Activated CD8-positive, alpha-beta memory T cell treated with anti-CD3 and anti-CD28 coated beads, Interleukin-2, amount 50 U/mL, for 1 hour (primary cell): Measurements from ENCODE around the gene EFTUD2.

Experiments
- DNase-seq: peaks from one replicate; pipeline ENCODE4 v3.0.0-alpha.2; 2020; ENCODE audit errors: extremely low read depth

The EFTUD2 gene

DNA sequence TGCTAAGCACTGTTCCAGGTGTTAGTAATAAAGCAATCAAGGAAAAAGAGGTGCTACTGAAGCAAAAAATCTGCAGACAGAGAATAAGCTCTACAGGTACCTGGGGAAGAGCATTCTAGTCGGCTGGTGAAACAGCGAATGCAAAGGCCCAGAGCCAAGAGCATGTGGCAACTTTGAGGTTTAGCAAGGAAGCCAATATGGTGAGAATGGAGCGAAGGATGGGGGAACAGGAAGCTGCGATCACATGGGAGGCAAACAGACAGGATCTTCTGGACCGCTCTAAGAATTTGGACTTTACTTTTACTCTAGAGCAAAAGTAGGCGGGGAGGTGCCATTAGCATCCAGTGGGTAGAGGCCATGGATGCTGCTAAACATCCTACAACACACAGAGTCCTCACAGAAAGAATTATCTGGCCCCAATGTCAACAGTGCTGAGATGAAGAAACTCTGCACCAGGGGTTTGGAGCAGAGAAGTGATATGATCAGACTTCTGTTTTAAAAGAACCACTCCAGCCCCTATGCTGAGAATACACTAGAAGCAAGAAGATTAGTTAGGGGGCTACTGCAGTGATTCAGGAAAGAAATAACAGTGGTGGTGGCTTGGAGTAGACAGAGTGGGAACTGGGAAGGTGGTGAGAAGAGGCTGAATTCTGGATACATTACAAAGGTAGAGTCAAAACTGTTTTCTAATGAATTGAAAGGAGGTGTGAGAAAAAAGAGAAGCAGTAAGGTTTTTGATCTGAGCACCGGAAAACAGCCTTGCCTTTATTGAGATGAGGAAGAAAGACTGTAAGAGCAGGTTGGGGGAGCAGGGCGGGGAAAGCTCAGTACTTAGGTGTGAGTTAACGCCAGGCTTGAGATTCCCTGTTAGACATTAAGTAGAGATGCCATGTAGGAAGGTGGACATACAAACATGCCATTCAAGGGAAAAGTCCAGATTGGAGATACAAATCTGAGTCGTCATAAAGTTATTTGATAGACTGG, 11.0 kb downstream of the EFTUD2 start:
- DNase-seq = no peak

- no peak for DNase-seq
Observed at GRCh38 chr17:44887016-44887415, 12.2 kb downstream of the EFTUD2 start.

DNA sequence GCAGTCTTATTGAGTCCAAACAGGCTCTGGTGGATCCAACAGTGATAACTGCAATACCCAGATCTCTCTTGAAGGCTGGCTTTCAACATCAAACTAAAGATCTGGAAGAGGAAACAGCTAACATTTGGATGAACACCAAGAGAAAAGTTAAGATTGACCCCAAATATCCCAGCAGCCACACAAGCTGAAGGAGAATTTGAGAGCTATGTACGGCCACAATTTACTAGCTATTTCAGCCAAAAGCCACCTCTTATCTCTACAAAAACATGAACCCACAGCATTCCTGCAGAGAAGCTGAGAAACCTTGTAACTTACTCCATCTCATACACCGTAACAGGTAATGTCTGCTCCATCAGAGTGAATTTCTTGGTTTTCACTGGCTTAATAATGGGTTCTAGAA, 14.3 kb downstream of the EFTUD2 start:
- no peak for DNase-seq

DNA sequence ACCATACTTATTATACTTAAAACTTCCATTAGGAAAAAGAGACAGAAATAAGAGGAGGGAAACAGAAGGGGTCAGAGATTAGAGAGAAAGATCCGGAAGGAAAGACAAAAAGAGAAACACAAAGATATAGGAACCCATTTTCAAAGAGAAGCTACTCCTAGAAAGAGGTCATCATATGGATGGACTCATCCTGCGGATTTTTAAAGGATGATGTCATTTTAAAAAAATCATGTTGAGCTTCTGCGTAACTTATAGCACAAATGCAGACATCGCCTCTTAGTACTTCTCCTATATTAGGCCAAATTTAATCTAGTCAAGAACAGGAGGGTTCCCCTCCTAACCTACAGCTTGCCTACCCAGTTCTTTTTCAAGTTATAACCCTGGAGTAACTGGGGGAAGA, 18.1 kb downstream of the EFTUD2 start:
- no peak for DNase-seq

GRCh38 chr17:44880062-44880461, 19.2 kb downstream of the EFTUD2 start:
- DNase-seq = no peak

- no peak for DNase-seq
Observed at GRCh38 chr17:44879376-44879775, 19.9 kb downstream of the EFTUD2 start.

- DNase-seq = no peak
Observed at GRCh38 chr17:44878627-44879221, 20.5 kb downstream of the EFTUD2 start.

- no peak for DNase-seq
Observed at GRCh38 chr17:44877121-44877520, 22.1 kb downstream of the EFTUD2 start.

- DNase-seq = no peak
Observed at GRCh38 chr17:44875761-44876160, 23.5 kb downstream of the EFTUD2 start.

GRCh38 chr17:44872131-44872768, 27.0 kb downstream of the EFTUD2 start:
- DNase-seq = no peak

DNA sequence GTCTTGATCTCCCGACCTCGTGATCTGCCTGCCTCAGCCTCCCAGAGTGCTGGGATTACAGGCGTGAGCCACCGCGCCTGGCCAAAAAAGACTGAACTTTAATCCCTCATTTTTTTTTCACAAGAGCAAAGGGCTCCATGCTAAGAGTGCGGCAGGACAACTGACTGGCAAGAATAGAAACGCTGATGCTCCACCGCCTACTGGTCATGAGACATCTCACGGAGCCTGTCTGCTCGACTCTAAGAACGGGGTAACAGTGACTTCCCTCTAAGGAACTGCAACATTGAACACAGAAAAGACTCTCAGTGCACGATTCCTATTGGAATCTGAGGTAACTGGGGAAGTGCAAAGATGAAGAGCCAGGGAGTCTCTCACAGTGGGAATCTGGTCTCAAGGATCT, 27.7 kb downstream of the EFTUD2 start:
- no peak for DNase-seq

- DNase-seq = no peak
Observed at GRCh38 chr17:44867841-44868240, 31.4 kb downstream of the EFTUD2 start.

- DNase-seq = no peak
Observed at GRCh38 chr17:44865931-44866330, 33.3 kb downstream of the EFTUD2 start.

DNA sequence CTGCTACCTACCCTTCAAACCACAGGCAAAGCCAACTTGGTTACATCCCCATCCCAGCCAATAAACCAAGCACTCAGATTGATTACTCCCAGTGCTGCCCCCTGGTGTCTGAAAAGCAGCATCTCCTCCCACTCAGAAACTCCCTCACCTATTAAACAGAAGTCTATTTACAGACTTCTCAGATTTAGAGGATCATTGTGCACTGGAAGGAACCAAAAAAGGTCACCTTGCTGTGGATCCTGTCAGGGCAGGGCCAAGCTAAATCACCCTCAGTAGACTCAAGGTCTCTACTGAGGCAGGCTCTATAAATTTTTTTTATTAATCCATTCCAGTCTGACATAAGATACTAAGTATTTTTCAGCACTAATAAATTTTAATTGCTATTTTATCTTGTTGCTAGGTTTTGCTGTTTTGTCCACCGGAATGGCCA, 34.0 kb downstream of the EFTUD2 start:
- DNase-seq = peak; percentile 47

DNA sequence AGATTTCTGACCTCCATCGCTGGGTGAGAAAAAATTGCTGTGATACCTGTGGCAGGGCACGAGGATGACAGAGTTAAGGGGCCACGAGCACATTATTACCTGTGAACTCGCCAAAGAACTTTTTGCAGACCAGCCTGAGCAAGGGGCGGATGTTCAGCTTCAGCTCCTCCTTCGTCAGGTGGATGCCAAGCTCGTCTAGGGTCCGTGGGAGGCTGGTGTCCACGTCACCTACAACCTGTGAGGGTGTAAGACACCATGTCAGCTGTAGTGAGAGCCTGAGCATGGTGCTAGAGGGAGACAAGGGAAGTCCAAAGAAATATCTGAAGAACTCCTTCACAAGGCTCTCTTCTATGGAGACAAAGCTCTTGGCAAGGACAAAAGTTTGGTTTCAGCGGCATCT, 34.4 kb downstream of the EFTUD2 start:
- DNase-seq = no peak

DNA sequence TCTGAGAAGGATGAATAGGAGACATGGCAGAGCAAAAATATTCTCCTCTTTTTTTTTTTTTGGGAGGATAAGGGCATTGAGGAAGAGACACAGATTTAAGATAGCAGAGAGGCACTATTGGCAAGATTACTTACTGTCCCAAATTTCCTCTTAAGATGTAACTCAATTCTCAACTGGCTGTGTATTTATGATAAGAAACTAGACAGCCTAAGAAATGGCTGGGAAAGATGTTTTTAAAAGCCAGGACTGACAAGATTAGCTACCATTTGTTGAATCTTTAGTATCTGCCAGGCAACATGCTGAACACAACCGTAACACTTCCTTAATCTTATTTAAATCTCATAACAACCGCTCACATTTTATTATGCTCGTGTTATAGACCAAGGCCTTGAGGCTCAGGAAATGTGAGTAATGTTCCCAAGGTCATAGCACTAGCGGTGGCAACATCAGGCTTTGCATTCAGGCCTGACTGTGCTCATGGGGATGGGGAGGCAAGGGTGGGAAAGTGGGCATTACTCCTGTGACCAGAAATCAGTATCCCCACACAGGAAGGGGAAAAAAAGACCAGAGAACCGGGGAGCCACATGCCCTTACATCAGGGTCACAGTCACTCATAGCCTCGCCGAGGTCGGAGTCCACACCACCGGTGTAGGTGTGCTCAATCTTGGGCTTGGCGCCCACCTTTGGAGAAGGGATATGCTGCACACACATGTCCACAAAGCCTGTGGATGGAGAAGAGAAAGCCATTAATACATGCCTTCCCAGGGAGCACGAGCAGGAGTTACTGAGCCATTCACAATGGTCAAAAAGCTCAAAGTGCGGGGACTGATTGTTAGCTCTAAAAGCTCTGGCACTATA, 36.0 kb downstream of the EFTUD2 start:
- no peak for DNase-seq

DNA sequence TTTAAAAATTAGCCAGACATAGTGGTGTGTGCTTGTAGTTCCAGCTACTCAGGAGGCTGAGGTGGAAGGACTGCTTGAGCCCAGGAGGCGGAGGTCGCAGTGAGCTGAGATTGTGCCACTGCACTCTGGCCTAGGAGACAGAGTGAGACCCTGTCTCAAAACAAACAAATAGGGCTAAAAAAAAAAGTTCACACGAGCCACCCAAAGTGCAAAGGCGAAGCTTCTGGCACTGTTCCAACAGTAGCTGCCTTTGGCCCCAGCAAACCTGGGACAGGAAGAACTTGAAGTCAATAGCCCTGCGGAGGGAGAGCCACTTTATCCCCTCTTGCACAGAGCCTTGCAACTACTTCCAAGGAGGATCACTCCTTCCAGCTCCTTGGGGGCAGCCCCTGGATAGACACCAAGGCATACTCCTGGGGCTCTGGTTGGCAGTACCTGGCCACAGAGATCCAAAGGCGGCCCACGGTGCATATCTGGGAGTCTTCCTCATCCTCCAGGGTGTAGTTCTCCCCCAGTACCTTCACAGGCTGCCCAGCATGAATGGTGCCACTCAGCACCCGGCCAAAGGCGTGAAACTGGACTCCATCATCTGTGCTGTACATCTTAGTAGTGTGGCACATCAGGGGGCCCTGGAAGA, 36.8 kb downstream of the EFTUD2 start:
- DNase-seq = no peak

GRCh38 chr17:44859701-44860100, 39.5 kb downstream of the EFTUD2 start:
- no peak for DNase-seq

- no peak for DNase-seq
Observed at GRCh38 chr17:44854192-44854591, 45.1 kb downstream of the EFTUD2 start.

DNA sequence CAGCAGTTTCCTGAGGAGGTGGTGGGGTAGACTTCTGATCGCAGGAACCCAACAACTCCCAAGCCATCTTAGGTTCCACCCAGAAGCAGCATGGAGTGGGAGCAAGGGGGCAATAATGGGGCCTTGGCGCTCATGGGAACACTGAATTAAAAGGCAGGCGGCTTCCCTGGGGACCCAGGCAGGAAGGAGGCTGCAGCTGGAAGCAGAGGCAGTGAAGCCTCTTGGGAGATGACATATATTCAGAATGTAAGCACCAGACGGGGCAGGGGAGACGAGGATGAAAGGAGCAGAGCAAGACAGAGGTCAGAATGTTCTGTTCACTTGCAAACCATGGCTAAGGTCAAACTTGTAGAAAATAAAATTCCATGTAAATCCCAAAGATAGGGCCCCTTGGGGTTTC, 48.6 kb downstream of the EFTUD2 start:
- DNase-seq = no peak

DNA sequence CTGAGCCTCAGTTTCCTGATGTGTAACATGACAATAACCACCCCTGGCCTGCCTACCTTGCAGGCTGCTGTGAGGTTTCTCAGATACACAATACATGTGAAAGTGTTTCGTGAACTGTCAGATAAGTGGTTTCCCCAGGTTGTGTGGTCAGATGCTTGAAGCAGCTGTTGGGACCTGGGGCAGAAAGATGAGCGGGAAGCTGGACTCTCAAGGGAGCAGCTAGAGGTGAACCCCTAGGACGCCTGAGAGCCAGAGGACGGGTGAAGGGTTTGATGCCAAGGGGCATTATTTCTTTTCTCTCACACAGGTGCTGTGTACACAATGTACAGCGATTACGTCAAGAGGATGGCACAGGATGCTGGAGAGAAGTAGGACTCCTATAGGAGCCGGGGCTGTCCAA, 49.2 kb downstream of the EFTUD2 start:
- no peak for DNase-seq
